Measurements from ENCODE around the gene KCNQ5.

Gene KCNQ5

DNA sequence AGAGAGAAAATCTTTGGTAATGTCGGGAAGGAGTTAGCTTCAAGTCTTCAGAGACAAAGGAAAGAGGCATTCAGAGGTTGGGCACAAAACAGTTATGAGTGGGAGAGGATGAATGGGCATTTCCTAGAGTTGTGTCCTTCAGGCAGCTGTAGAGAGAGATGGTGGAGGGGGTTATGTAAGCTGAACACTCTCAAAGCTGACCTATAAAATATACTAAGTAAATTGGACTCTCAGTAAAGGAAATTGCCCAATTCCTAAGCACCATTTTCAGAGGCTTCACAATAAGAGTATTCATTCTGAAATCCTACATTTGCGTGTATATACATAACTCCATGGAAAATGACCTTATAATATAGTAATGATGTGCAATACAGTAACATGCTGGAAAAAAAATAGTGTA is 161.2 kb downstream of the KCNQ5 start:
- no peak overlapping the region for H3K9ac ChIP-seq (ENCODE audit: low read length in 5 of 5)
- H3K36me3 ChIP-seq (ENCODE audit: control insufficient read depth in 5 of 5, insufficient read depth in 5 of 5, low read length in 5 of 5), result no peaks in the 10 kb centered on the region
- no peaks in the 10 kb centered on the region for H3K27me3 ChIP-seq (ENCODE audit: control insufficient read depth in 5 of 5, insufficient read depth in 4 of 5, low read length in 5 of 5)
- H3K4me1 ChIP-seq (ENCODE audit: control insufficient read depth in 5 of 5, insufficient read depth in 5 of 5, low read length in 5 of 5), result no peaks in the 10 kb centered on the region
- H3K27ac ChIP-seq (ENCODE audit: low read depth, low read length), result no peak overlapping the region
- H3K9me3 ChIP-seq (ENCODE audit: control insufficient read depth in 5 of 5, low read length in 5 of 5), result no peaks in the 10 kb centered on the region
- H3K4me3 ChIP-seq (ENCODE audit: low read depth in 1 of 5, low read length in 5 of 5), result no peak overlapping the region

DNA sequence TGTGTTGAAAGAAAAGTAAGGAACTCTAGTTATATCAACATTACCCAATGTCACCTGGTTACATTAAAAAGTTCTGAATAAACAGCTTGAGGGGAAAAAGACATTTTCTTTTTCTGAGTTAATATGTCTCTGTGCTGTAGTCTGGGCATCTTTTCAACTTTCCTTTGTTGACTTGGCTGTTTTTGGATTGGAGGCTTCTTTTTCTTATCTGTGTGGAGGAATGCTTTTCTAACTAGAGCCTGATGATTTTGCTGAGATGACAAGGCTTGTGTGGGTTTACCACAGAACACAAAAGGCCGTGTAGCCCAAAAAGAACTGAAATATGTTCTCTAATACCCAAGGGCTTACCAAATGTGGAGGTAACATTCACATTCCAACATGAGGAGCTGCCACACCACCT is 161.8 kb downstream of the KCNQ5 start:
- no peaks in the 10 kb centered on the region for H3K27me3 ChIP-seq (ENCODE audit: control insufficient read depth in 5 of 5, insufficient read depth in 4 of 5, low read length in 5 of 5)
- H3K4me3 ChIP-seq (ENCODE audit: low read depth in 1 of 5, low read length in 5 of 5), result no peak overlapping the region
- no peaks in the 10 kb centered on the region for H3K36me3 ChIP-seq (ENCODE audit: control insufficient read depth in 5 of 5, insufficient read depth in 5 of 5, low read length in 5 of 5)
- no peaks in the 10 kb centered on the region for H3K9me3 ChIP-seq (ENCODE audit: control insufficient read depth in 5 of 5, low read length in 5 of 5)
- H3K9ac ChIP-seq (ENCODE audit: low read length in 5 of 5), result no peak overlapping the region
- no peaks in the 10 kb centered on the region for H3K4me1 ChIP-seq (ENCODE audit: control insufficient read depth in 5 of 5, insufficient read depth in 5 of 5, low read length in 5 of 5)
- no peak overlapping the region for H3K27ac ChIP-seq (ENCODE audit: low read depth, low read length)

DNA sequence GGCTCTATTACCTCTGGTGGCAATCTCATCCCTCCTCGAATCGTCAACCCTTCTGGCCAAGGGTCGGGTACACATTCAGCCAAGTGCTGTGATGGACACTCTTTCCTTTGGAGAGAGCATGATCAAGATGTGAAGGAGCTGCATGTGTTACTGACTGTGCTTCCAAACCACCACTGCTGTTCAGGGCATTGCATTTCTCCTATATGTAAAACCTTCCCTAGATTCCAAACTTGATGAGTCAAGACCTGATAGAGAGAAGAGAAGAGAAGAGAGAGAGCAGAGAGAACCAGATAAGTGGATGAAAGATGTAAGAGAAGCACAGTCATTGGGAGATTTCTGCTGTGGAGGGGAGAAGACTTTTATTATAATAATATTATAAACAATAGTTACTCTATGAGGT is 162.2 kb downstream of the KCNQ5 start:
- Histone ChIP-seq H3K4me1 (ENCODE audit: control insufficient read depth in 5 of 5, insufficient read depth in 5 of 5, low read length in 5 of 5) (no peaks in the 10 kb centered on the region), H3K27me3 (ENCODE audit: control insufficient read depth in 5 of 5, insufficient read depth in 4 of 5, low read length in 5 of 5) (no peaks in the 10 kb centered on the region), H3K27ac (ENCODE audit: low read depth, low read length) (no peak overlapping the region), H3K9me3 (ENCODE audit: control insufficient read depth in 5 of 5, low read length in 5 of 5) (no peaks in the 10 kb centered on the region), H3K4me3 (ENCODE audit: low read depth in 1 of 5, low read length in 5 of 5) (no peak overlapping the region), H3K36me3 (ENCODE audit: control insufficient read depth in 5 of 5, insufficient read depth in 5 of 5, low read length in 5 of 5) (no peaks in the 10 kb centered on the region), H3K9ac (ENCODE audit: low read length in 5 of 5) (no peak overlapping the region)

DNA sequence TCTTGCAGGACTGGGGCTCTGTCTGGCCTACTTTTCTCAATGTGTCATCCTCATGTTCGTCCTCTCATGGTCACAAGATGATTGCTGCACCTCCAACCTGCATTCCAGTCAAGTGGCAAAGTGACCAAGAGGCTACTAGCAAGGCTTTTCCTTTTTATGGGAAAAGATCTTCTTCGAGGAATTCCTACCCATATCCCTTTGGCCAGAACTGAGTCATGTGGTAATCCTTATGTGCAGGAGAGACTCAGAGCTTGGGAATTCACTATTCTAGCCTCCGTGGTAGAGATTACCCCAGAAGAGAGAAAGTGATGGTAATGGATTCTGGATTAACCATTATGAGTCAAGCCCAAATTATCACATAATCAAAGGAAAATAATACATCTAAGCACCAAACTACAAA is 162.7 kb downstream of the KCNQ5 start:
- Histone ChIP-seq H3K9me3 (ENCODE audit: control insufficient read depth in 5 of 5, low read length in 5 of 5) (no peaks in the 10 kb centered on the region), H3K36me3 (ENCODE audit: control insufficient read depth in 5 of 5, insufficient read depth in 5 of 5, low read length in 5 of 5) (no peaks in the 10 kb centered on the region), H3K4me3 (ENCODE audit: low read depth in 1 of 5, low read length in 5 of 5) (no peak overlapping the region), H3K27me3 (ENCODE audit: control insufficient read depth in 5 of 5, insufficient read depth in 4 of 5, low read length in 5 of 5) (no peaks in the 10 kb centered on the region), H3K27ac (ENCODE audit: low read depth, low read length) (no peak overlapping the region), H3K9ac (ENCODE audit: low read length in 5 of 5) (no peak overlapping the region), H3K4me1 (ENCODE audit: control insufficient read depth in 5 of 5, insufficient read depth in 5 of 5, low read length in 5 of 5) (no peaks in the 10 kb centered on the region)

DNA sequence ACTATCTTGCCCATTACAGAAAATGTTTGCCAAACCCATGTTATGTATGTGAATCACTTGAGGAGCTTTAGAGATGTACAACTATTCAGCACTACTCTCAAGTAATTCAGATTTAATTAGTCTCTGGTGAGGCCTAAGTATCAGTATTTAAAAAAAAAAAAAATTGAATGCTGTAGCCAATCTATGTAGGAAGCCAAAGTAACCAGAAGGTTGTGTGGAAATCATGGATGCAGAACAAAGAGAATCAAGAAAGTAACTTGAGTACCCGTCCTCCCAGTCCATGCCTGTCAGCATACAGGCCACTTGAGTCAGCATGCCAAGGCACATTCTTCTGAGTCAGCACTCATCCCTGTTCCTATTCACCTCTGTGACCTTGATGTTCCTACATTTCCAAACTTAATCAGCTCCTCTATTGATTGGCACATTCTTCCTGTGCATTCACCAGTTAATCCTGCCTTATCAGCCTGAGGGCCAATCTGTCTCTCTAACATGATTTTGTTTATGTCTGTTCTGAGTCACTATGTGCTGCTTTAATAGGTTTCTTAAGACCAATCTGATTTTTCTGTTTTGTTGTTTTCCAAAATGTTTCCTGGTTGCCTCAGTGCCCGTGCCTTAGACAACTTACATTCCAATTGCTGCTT is 165.6 kb downstream of the KCNQ5 start:
- H3K4me1 ChIP-seq (ENCODE audit: control insufficient read depth in 5 of 5, insufficient read depth in 5 of 5, low read length in 5 of 5), result no peaks in the 10 kb centered on the region
- H3K4me3 ChIP-seq (ENCODE audit: low read depth in 1 of 5, low read length in 5 of 5), result no peak overlapping the region
- H3K9ac ChIP-seq (ENCODE audit: low read length in 5 of 5), result no peak overlapping the region
- no peak overlapping the region for H3K27ac ChIP-seq (ENCODE audit: low read depth, low read length)
- H3K9me3 ChIP-seq (ENCODE audit: control insufficient read depth in 5 of 5, low read length in 5 of 5), result no peaks in the 10 kb centered on the region
- no peaks in the 10 kb centered on the region for H3K36me3 ChIP-seq (ENCODE audit: control insufficient read depth in 5 of 5, insufficient read depth in 5 of 5, low read length in 5 of 5)
- H3K27me3 ChIP-seq (ENCODE audit: control insufficient read depth in 5 of 5, insufficient read depth in 4 of 5, low read length in 5 of 5), result no peaks in the 10 kb centered on the region

DNA sequence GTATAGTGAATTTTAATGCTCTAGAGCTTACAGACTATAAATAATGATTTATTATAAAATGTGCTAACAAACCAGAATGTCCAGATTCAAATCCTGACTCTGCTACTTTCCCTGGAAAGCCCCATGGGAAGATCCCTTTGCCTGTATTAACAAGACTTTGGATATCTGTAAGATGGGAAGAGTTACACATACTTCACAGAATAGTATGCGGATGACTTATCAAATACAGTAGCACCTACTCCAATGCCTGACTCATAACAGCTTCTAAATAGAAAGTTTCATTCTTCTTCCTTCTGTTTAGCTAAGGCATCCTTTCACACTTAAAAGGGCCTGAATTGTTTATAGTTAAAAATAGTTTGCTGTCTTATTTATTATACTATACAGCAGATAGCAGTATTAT is 166.3 kb downstream of the KCNQ5 start:
- Histone ChIP-seq H3K9me3 (ENCODE audit: control insufficient read depth in 5 of 5, low read length in 5 of 5) (no peaks in the 10 kb centered on the region), H3K9ac (ENCODE audit: low read length in 5 of 5) (no peak overlapping the region), H3K27me3 (ENCODE audit: control insufficient read depth in 5 of 5, insufficient read depth in 4 of 5, low read length in 5 of 5) (no peaks in the 10 kb centered on the region), H3K4me1 (ENCODE audit: control insufficient read depth in 5 of 5, insufficient read depth in 5 of 5, low read length in 5 of 5) (no peaks in the 10 kb centered on the region), H3K27ac (ENCODE audit: low read depth, low read length) (no peak overlapping the region), H3K4me3 (ENCODE audit: low read depth in 1 of 5, low read length in 5 of 5) (no peak overlapping the region), H3K36me3 (ENCODE audit: control insufficient read depth in 5 of 5, insufficient read depth in 5 of 5, low read length in 5 of 5) (no peaks in the 10 kb centered on the region)

DNA sequence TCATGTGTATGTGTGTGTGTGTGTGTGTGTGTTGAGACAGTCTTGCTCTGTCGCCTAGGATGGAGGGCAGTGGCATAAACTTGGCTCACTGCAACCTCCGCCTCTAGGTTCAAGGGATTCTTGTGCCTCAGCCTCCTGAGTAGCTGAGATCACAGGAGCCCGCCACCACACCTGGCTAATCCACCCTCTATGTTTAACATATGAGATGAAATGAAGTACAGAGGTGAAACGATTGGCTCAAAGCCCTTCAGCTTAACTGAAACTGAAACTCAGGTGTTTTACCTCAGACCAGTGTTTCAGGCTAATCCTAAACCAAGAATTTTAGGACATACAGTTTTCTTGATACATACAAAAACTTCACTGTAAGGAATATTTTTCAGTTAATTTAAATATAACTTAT is 167.3 kb downstream of the KCNQ5 start:
- H3K27me3 ChIP-seq (ENCODE audit: control insufficient read depth in 5 of 5, insufficient read depth in 4 of 5, low read length in 5 of 5), result no peaks in the 10 kb centered on the region
- no peaks in the 10 kb centered on the region for H3K9me3 ChIP-seq (ENCODE audit: control insufficient read depth in 5 of 5, low read length in 5 of 5)
- H3K4me1 ChIP-seq (ENCODE audit: control insufficient read depth in 5 of 5, insufficient read depth in 5 of 5, low read length in 5 of 5), result no peaks in the 10 kb centered on the region
- H3K4me3 ChIP-seq (ENCODE audit: low read depth in 1 of 5, low read length in 5 of 5), result no peak overlapping the region
- no peaks in the 10 kb centered on the region for H3K36me3 ChIP-seq (ENCODE audit: control insufficient read depth in 5 of 5, insufficient read depth in 5 of 5, low read length in 5 of 5)
- H3K9ac ChIP-seq (ENCODE audit: low read length in 5 of 5), result no peak overlapping the region
- H3K27ac ChIP-seq (ENCODE audit: low read depth, low read length), result no peak overlapping the region

DNA sequence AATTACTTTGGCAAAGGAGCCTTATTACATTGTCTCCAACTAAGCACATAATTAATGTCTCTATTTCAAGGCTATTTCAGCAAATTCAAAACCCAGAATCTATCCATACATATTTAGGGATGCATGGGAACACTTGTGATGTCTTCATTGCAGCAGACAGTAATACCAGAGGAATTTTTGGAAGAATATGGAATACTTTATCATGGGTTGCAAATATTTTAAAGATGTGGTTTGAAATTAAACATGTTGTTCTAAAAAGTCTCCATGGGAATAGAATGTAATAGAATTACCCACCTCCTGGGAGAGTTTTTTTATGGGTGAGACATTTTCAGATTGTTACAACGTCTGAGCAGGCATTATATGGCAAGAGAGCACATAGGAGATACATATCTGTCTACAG is 170.8 kb downstream of the KCNQ5 start:
- H3K4me1 ChIP-seq (ENCODE audit: control insufficient read depth in 5 of 5, insufficient read depth in 5 of 5, low read length in 5 of 5), result no peaks in the 10 kb centered on the region
- no peak overlapping the region for H3K9ac ChIP-seq (ENCODE audit: low read length in 5 of 5)
- H3K36me3 ChIP-seq (ENCODE audit: control insufficient read depth in 5 of 5, insufficient read depth in 5 of 5, low read length in 5 of 5), result no peaks in the 10 kb centered on the region
- no peaks in the 10 kb centered on the region for H3K27me3 ChIP-seq (ENCODE audit: control insufficient read depth in 5 of 5, insufficient read depth in 4 of 5, low read length in 5 of 5)
- H3K4me3 ChIP-seq (ENCODE audit: low read depth in 1 of 5, low read length in 5 of 5), result no peak overlapping the region
- no peaks in the 10 kb centered on the region for H3K9me3 ChIP-seq (ENCODE audit: control insufficient read depth in 5 of 5, low read length in 5 of 5)
- H3K27ac ChIP-seq (ENCODE audit: low read depth, low read length), result no peak overlapping the region

DNA sequence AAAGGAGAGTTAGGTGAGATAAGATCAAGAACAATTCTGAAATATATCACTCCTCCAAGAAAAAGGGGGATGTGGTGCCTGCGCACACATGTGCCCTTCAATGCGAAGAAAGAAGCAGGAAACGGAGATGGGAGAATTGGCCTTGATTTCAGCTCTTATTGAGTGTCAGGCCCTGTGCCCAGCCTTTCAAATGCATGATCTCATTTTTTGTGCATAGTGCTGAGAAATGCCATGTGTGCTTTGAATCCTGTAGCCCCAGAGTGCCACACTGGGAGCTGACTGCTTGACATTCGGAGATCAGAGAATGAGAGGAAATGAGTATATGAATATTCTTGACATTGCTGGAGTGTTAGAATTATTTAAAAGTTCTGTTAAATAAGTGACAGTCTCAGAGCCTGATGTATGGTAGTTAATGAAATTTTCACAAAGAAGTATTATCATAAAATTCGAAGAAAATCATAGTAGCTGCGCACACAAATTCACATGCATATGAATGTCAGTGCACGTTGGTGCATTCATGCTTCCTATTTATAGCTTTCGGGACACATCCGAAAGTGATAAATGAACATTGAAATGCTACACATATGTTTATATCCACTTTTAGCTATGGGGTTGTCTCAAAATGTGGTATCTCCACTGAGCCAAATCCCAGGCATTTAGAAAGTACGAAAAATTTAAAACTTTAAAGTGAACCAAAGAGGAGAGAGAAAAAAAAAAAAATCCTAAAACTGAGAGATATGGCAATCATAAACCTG is 172.0 kb downstream of the KCNQ5 start:
- no peaks in the 10 kb centered on the region for H3K4me1 ChIP-seq (ENCODE audit: control insufficient read depth in 5 of 5, insufficient read depth in 5 of 5, low read length in 5 of 5)
- H3K9ac ChIP-seq (ENCODE audit: low read length in 5 of 5), result no peak overlapping the region
- H3K27me3 ChIP-seq (ENCODE audit: control insufficient read depth in 5 of 5, insufficient read depth in 4 of 5, low read length in 5 of 5), result no peaks in the 10 kb centered on the region
- no peaks in the 10 kb centered on the region for H3K9me3 ChIP-seq (ENCODE audit: control insufficient read depth in 5 of 5, low read length in 5 of 5)
- no peaks in the 10 kb centered on the region for H3K36me3 ChIP-seq (ENCODE audit: control insufficient read depth in 5 of 5, insufficient read depth in 5 of 5, low read length in 5 of 5)
- H3K4me3 ChIP-seq (ENCODE audit: low read depth in 1 of 5, low read length in 5 of 5), result no peak overlapping the region
- H3K27ac ChIP-seq (ENCODE audit: low read depth, low read length), result no peak overlapping the region

DNA sequence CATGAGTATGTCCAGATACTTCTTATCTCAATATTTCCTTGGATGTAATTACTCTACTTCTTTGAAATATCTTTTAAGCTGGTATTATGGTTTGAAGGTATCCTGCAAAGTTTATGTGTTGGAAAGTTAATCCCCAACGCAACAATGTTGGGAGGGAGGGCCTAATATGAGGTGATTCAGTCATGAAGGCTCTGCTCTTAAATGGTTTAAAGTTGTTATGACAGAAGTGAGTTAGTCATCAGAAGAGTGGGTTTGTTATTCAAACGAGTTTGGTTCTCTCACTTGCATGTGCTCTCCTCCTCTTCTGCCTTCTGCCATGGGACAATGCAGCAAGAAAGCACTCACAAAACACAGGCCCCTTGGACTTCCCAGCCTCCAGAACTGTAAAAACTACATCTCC is 176.3 kb downstream of the KCNQ5 start:
- Histone ChIP-seq H3K9me3 (ENCODE audit: control insufficient read depth in 5 of 5, low read length in 5 of 5) (no peaks in the 10 kb centered on the region), H3K4me3 (ENCODE audit: low read depth in 1 of 5, low read length in 5 of 5) (no peak overlapping the region), H3K4me1 (ENCODE audit: control insufficient read depth in 5 of 5, insufficient read depth in 5 of 5, low read length in 5 of 5) (no peaks in the 10 kb centered on the region), H3K27me3 (ENCODE audit: control insufficient read depth in 5 of 5, insufficient read depth in 4 of 5, low read length in 5 of 5) (no peaks in the 10 kb centered on the region), H3K27ac (ENCODE audit: low read depth, low read length) (no peak overlapping the region), H3K36me3 (ENCODE audit: control insufficient read depth in 5 of 5, insufficient read depth in 5 of 5, low read length in 5 of 5) (no peaks in the 10 kb centered on the region), H3K9ac (ENCODE audit: low read length in 5 of 5) (no peak overlapping the region)

All from subcutaneous abdominal adipose tissue (tissue), 5 donors.